DND-41 (cell line): ENCODE results near the gene ARL6IP6.

Experiments
- ATAC-seq: fragments of 200-7000 bp; cut with Tn5 transposase; 3 replicates; pipeline ENCODE4 v1.9.1; 2021; ENCODE audit warnings: low read depth; ENCODE audit not compliant: insufficient read depth
- DNase-seq: peaks from one replicate; pipeline ENCODE4 v3.0.0-alpha.2; 2020
- H2AFZ ChIP-seq: 2 replicates; pipeline ENCODE4 v1.6.0; 2012; ENCODE audit warnings: low read depth, low read length
- H3K27ac ChIP-seq: 2 replicates; pipeline ENCODE4 v1.5.1; 2012; ENCODE audit warnings: low read length, inconsistent platforms
- H3K27me3 ChIP-seq: fragments of 200-600 bp; sonication (generic); 2 replicates; pipeline ENCODE4 v1.6.0; 2012; ENCODE audit warnings: low read length, mild to moderate bottlenecking, inconsistent platforms; ENCODE audit not compliant: insufficient read depth, poor library complexity
- H3K36me3 ChIP-seq: 2 replicates; pipeline ENCODE4 v1.5.1; 2012; ENCODE audit warnings: low read length, inconsistent platforms; ENCODE audit not compliant: insufficient read depth
- H3K4me1 ChIP-seq: 2 replicates; pipeline ENCODE4 v1.5.1; 2012; ENCODE audit warnings: mild to moderate bottlenecking, low read length; ENCODE audit not compliant: insufficient read depth
- H3K4me2 ChIP-seq: 2 replicates; pipeline ENCODE4 v1.6.0; 2012; ENCODE audit warnings: mild to moderate bottlenecking, moderate library complexity, low read length, inconsistent platforms; ENCODE audit not compliant: insufficient read depth
- H3K4me3 ChIP-seq, 2 experiments: fragments of 200-600 bp in 1 of 2; shearing (Covaris generic) in 1 of 2; 2 replicates each; pipeline ENCODE4 v1.5.1; 2012 to 2016; ENCODE audit warnings: inconsistent platforms in 2 of 2, low read length in 2 of 2, mild to moderate bottlenecking in 2 of 2, low read depth in 1 of 2, moderate library complexity in 1 of 2
- H3K79me2 ChIP-seq: 2 replicates; pipeline ENCODE4 v1.6.0; 2012; ENCODE audit warnings: low read length, inconsistent platforms; ENCODE audit not compliant: insufficient read depth
- H3K9ac ChIP-seq: 2 replicates; pipeline ENCODE4 v1.6.0; 2012; ENCODE audit warnings: low read depth, mild to moderate bottlenecking, inconsistent platforms, low read length, moderate library complexity
- H3K9me3 ChIP-seq: 2 replicates; pipeline ENCODE4 v1.5.1; 2012; ENCODE audit warnings: low read length, moderate library complexity, mild to moderate bottlenecking, inconsistent platforms; ENCODE audit not compliant: insufficient read depth, severe bottlenecking
- H4K20me1 ChIP-seq: 2 replicates; pipeline ENCODE4 v1.6.0; 2012; ENCODE audit warnings: low read length; ENCODE audit not compliant: insufficient read depth
- EZH2 ChIP-seq: IDR thresholded peaks from 3 replicates; pipeline ENCODE4 v1.6.1; 2012; ENCODE audit warnings: borderline replicate concordance, low read depth, mild to moderate bottlenecking, moderate library complexity, low read length, inconsistent platforms; ENCODE audit not compliant: severe bottlenecking
- TF ChIP-seq, protein P1 (sequence below): IDR thresholded peaks from 2 replicates; pipeline ENCODE4 v1.5.1; 2012; ENCODE audit warnings: borderline replicate concordance, low read length, moderate library complexity, mild to moderate bottlenecking; ENCODE audit not compliant: poor library complexity, severe bottlenecking; ENCODE audit errors: extremely low read depth

The ARL6IP6 gene

DNA sequence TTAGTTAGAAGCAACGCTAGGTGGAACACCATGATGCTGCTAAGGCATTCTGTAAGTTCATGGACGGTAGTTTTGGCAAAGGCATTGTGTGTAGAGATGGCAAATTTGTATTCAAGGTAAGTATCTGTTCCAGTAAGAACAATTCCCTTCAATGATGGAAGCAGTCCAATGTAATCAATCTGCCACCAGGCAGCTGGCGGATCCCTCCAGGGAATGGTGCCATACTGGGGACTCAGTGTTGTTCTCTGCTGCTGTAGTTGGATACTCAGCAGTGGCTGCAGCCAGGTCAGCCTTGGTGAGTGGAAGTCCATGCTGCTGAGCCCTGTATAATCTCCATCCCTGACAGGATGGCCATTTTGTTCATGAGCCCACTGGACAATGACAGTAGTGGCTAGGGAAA is 62.8 kb downstream of the ARL6IP6 start:
- no peaks in the 10 kb centered on the region for H3K9me3 ChIP-seq
- ATAC-seq (no peak), DNase-seq (no peak)
- TF ChIP-seq, protein P1, sequence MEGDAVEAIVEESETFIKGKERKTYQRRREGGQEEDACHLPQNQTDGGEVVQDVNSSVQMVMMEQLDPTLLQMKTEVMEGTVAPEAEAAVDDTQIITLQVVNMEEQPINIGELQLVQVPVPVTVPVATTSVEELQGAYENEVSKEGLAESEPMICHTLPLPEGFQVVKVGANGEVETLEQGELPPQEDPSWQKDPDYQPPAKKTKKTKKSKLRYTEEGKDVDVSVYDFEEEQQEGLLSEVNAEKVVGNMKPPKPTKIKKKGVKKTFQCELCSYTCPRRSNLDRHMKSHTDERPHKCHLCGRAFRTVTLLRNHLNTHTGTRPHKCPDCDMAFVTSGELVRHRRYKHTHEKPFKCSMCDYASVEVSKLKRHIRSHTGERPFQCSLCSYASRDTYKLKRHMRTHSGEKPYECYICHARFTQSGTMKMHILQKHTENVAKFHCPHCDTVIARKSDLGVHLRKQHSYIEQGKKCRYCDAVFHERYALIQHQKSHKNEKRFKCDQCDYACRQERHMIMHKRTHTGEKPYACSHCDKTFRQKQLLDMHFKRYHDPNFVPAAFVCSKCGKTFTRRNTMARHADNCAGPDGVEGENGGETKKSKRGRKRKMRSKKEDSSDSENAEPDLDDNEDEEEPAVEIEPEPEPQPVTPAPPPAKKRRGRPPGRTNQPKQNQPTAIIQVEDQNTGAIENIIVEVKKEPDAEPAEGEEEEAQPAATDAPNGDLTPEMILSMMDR = no peak
- TF ChIP-seq EZH2 = no peak
- H3K4me2 ChIP-seq = no peak overlapping the region
- no peaks in the 10 kb centered on the region for H3K4me1 ChIP-seq
- H3K27me3 ChIP-seq = no peaks in the 10 kb centered on the region
- H3K9ac ChIP-seq = no peak overlapping the region
- H3K36me3 ChIP-seq = no peaks in the 10 kb centered on the region
- no peaks in the 10 kb centered on the region for H4K20me1 ChIP-seq
- H3K27ac ChIP-seq = no peak overlapping the region
- no peak overlapping the region for H2AFZ ChIP-seq
- H3K4me3 ChIP-seq = no peak overlapping the region
- H3K79me2 ChIP-seq = no peaks in the 10 kb centered on the region

- Histone ChIP-seq H3K4me1 (no peaks in the 10 kb centered on the region), H3K27ac (no peak overlapping the region), H3K4me2 (no peak overlapping the region), H3K27me3 (no peaks in the 10 kb centered on the region), H3K9me3 (peaks cover 2% of the 10 kb centered on the region), H2AFZ (no peak overlapping the region), H3K36me3 (no peaks in the 10 kb centered on the region), H3K9ac (no peak overlapping the region), H4K20me1 (no peaks in the 10 kb centered on the region), H3K79me2 (no peaks in the 10 kb centered on the region), H3K4me3 (no peak overlapping the region)
- ATAC-seq = no peak
- no peak for DNase-seq
- TF ChIP-seq, protein P1 = no peak
- no peak for TF ChIP-seq EZH2
These were observed 63.8 kb downstream of the ARL6IP6 start for GRCh38 chr2:152782171-152782570.

GRCh38 chr2:152790883-152791282 is 72.5 kb downstream of the ARL6IP6 start:
- ATAC-seq (no peak), DNase-seq (no peak)
- Histone ChIP-seq H3K4me2 (no peak overlapping the region), H3K4me3 (no peak overlapping the region), H3K27me3 (no peaks in the 10 kb centered on the region), H3K9ac (no peak overlapping the region), H3K9me3 (peaks cover 2% of the 10 kb centered on the region), H2AFZ (no peak overlapping the region), H3K36me3 (no peaks in the 10 kb centered on the region), H3K4me1 (no peaks in the 10 kb centered on the region), H3K27ac (no peak overlapping the region), H3K79me2 (no peaks in the 10 kb centered on the region), H4K20me1 (no peaks in the 10 kb centered on the region)
- TF ChIP-seq, protein P1 = no peak
- no peak for TF ChIP-seq EZH2

GRCh38 chr2:152791979-152792378 is 73.6 kb downstream of the ARL6IP6 start:
- Histone ChIP-seq H3K9me3 (no peaks in the 10 kb centered on the region), H3K4me3 (no peak overlapping the region), H3K27ac (no peak overlapping the region), H3K9ac (no peak overlapping the region), H4K20me1 (no peaks in the 10 kb centered on the region), H3K4me1 (no peaks in the 10 kb centered on the region), H3K27me3 (no peaks in the 10 kb centered on the region), H3K79me2 (no peaks in the 10 kb centered on the region), H3K36me3 (no peaks in the 10 kb centered on the region), H3K4me2 (no peak overlapping the region), H2AFZ (no peak overlapping the region)
- DNase-seq (no peak), ATAC-seq (no peak)
- TF ChIP-seq, protein P1 = no peak
- no peak for TF ChIP-seq EZH2
